GM21717 (cell line): ENCODE measurements around the gene ABI2.
"Not testable (repeated sequence)": the region's sequence is repeated elsewhere in the genome, so short reads cannot be mapped to it uniquely, and the experiment has no call there.

ENCODE experiments used
- ATAC-seq: cut with Tn5 transposase; IDR thresholded peaks from one replicate; pipeline ENCODE4 v1.9.1; 2021; ENCODE audit warnings: mild to moderate bottlenecking, moderate library complexity; ENCODE audit not compliant: unreplicated experiment

Gene ABI2

DNA sequence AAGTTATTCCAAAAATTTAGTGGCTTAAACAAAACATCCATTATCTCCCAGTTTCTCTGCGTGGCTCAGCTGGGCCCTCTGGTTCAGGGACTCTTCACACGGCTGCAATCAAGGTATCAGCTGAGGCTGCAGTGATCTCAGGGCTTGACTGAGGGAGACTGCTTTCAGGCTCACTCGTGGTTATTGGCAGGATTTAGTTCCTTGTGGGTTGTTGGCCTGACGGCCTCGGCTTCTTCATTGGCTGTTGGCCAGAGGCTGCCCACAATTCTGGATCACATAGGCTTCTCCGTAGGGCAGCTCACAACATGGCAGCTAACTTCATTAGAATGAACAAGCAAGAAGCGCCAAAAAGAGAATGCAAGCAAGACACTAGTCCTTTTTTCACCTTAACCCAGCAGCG, 90.1 kb downstream of the ABI2 start:
- ATAC-seq = no peak

GRCh38 chr2:203427061-203427460, 98.9 kb downstream of the ABI2 start:
- no peak for ATAC-seq

DNA sequence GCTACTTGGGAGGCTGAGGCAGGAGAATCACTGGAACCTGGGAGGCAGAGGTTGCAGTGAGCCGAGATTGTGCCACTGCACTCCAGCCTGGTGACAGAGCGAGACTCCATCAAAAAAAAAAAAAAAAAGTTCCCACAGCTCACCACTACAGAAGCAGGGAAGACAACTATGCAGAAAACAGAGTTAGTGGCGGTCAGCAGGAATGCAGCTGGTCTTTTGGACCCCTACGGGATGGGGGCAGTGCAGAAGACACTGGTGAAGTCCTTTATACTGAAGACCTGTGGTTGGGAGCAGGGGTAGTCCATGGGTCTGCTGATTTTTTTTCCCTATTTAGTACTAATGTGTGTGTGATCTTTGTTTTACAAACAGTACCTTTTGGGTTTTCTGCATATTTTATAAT, 101.4 kb downstream of the ABI2 start:
- not testable (repeated sequence) for ATAC-seq

- no peak for ATAC-seq
Measured at GRCh38 chr2:203431391-203432185, 103.4 kb downstream of the ABI2 start.

DNA sequence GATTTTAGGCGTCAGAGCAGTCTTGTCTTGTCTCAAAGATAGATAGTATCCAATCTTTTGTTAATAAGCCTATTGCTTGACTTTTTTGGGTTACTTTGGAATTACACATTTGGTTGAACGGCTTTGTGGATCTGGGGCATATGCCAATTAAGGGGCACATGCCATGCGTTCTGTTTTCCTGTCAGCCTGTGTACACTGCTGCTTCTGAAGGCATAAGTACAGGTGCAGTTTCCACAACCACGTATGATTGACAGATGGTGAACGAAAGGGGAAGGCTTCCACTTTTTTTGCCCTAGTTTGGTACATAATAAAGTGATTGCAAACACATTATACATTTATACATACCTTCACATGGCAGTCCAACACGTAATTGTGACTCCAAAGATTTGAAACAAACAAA, 104.6 kb downstream of the ABI2 start:
- no peak for ATAC-seq

DNA sequence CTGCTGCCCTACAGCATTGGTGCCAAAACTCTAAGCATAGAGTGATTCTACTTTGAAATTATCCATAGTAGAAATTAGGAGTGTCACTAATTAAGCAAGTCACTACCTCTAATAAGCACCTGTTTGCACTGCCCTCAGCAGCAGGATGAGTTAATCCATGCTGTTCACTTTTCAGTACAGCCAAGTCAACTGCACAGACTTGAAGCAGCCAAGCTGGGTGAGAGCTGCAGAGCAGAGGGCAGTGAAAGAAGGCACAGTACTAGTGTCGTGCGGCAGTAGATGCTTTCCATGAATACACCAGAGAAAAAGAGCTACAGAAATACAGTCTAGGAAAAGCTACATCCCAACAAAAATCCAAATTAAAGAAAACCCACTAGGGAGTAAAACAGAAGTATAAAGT, 108.3 kb downstream of the ABI2 start:
- no peak for ATAC-seq

GRCh38 chr2:203437511-203437910, 109.3 kb downstream of the ABI2 start:
- no peak for ATAC-seq

GRCh38 chr2:203438528-203438927, 110.3 kb downstream of the ABI2 start:
- ATAC-seq = no peak

DNA sequence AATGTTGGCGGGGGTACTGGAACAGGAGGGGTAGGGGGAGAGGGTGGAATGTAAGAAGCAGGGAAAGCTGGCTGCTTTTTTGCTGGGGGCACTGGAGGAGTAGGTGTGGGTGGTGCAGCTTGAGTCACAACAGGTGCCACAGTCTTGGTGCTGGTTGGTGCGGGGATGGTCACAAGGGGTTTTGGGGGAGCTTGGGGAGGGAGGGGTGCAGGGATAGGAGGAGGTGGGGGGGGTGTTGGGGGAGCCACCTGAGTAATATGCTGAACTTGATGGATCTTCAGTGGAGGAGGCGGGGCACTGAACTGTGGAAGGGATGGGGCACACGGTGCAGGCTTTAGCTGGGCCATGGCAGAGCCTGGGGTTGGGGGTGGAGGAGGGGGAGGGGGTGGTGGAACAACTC, 112.5 kb downstream of the ABI2 start:
- no peak for ATAC-seq

- no peak for ATAC-seq
Measured at GRCh38 chr2:203441463-203441862, 113.3 kb downstream of the ABI2 start.

- no peak for ATAC-seq
Measured at GRCh38 chr2:203442463-203442862, 114.3 kb downstream of the ABI2 start.

GRCh38 chr2:203444738-203445137, 116.5 kb downstream of the ABI2 start:
- ATAC-seq = no peak

- ATAC-seq = no peak
Measured at GRCh38 chr2:203446071-203446481, 117.9 kb downstream of the ABI2 start.

DNA sequence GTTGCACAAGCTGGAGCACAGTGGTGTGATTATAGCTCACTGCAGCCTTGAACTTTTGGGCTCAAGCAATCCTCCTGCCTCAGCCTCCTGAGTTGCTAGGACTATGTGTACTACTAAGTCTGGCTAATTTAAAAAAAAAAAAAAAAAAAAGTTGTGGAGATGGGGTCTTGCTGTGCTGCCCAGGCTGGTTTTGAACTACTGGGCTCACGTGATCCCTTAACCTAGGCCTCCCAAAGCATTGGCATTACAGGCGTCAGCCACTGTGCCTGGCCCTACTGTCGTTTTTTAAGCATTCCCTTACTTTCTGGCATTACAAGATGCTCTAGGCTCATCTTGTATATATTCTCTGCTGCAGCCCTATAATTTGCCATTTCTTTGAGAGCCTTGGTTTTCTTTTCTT, 118.6 kb downstream of the ABI2 start:
- no peak for ATAC-seq

DNA sequence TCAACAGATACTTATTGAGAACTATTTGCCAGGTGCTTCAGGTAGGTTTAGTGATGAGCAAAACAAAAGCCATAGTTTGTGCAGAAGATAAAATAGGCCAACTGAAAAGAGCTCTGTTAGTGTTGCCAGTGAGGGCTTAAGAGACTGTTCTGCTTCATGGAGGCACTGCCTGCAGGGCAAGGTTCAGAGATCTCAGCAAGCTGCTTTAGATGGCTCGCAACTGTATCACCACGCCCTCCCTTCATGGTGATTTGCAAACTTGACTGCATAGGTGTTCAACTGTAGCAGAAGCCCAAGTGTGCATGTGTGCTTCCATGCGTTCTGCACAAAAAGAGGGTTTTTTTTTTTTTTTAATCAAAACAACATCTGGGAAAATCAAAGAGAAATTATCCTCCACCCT, 122.4 kb downstream of the ABI2 start:
- no peak for ATAC-seq

DNA sequence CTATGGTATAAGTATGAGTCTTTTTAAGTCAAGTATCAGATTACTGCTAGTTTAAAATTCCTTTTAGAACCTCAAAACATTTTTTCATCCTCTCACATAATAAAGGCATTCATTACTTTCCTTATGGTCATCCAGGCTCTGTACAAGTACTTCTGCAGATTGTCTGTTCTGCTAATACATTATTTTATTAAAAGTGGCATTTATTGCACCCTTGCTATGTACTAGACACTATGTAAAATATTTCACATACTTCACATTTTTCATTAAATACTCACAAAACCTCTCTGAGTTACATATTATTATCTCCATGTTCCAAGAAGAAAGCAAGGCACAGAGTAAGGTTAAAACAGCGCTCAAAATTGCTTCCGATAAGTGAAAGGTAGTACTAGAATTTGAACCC, 122.8 kb downstream of the ABI2 start:
- no peak for ATAC-seq

- no peak for ATAC-seq
Measured at GRCh38 chr2:203451689-203452088, 123.5 kb downstream of the ABI2 start.

DNA sequence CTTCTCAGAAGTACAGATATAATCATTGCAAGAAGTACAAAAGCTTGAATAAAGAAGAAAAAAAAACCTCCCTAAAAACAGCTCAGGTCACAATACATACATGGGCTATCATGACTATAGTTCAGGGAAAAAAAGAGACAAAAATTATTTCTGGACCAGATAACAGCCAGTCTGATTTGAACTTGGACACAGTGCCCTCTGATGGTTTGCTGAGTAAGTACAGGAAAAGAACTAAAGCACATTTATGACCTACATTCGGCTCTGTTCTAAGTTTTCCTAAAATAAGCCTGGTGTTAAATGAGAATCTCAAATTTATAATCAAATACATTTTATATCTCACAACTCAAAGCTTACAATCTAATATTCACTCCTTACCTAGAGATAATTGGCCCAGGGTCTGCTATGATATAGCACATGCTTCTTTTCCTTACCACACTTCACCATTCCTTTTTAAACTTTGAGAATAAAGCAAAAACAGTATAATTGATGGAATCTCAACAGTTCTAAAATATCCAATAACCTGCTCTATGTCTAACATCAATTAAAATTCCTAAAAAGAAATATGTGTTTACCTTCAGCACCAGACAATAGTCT, 125.8 kb downstream of the ABI2 start:
- no peak for ATAC-seq

- no peak for ATAC-seq
Measured at GRCh38 chr2:203455209-203455608, 127.0 kb downstream of the ABI2 start.

DNA sequence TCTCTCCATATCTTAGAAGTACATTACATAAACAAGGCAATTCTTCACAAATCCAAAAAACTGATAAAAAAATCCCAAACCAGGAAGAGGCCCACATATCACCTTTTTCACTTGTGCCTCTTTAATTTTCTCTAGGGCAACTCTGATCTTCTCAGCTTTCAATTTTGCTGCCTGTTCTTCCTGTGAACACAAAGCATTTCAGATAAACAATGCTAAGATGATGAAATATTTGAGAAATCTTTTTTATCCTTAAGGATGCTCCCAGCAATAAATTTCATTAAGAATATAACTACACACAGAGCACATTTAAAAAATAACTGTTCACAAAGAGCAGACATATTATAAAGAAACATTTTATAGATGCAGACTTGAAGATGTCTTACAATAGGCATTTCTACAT, 133.6 kb downstream of the ABI2 start:
- no peak for ATAC-seq

GRCh38 chr2:203462308-203462707, 134.1 kb downstream of the ABI2 start:
- no peak for ATAC-seq

GRCh38 chr2:203463266-203463678, 135.1 kb downstream of the ABI2 start:
- ATAC-seq = no peak

GRCh38 chr2:203469546-203469945, 141.4 kb downstream of the ABI2 start:
- ATAC-seq = no peak
